AG09319 (cell line): ENCODE data around the gene PAX7.
"Not testable (repeated sequence)": the region's sequence is repeated elsewhere in the genome, so short reads cannot be mapped to it uniquely, and the experiment has no call there.

Experiments used
- DNase-seq: peaks from one replicate; pipeline ENCODE4 v3.0.0-alpha.2; 2010; ENCODE audit warnings: low read depth; ENCODE audit errors: extremely low read depth
- TF ChIP-seq, protein P1 (sequence below): IDR thresholded peaks from 2 replicates; pipeline ENCODE4 v1.5.1; 2011; ENCODE audit warnings: low read depth, mild to moderate bottlenecking, inconsistent platforms, low read length, moderate library complexity

Gene PAX7

DNA sequence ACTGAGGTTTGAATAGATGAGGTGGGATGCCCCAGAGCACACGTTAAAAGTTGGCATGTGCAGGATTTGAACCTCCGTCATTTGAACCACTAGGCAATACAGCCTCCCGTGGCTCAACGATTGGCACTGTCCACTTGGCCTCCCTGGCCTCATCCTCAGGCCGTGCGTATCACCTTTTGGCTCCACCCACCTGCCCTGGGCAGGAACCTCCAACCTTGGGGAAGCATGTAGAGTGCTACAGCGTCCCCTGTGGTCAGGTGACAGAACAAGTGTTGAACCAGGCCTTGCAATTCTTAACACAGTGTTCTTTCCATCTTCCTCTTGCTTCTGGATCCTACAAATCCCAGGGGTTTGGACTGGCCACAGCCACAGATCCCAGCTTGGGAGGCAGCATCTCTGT lies 112.6 kb downstream of the PAX7 start:
- DNase-seq, result no peak
- TF ChIP-seq, protein P1, sequence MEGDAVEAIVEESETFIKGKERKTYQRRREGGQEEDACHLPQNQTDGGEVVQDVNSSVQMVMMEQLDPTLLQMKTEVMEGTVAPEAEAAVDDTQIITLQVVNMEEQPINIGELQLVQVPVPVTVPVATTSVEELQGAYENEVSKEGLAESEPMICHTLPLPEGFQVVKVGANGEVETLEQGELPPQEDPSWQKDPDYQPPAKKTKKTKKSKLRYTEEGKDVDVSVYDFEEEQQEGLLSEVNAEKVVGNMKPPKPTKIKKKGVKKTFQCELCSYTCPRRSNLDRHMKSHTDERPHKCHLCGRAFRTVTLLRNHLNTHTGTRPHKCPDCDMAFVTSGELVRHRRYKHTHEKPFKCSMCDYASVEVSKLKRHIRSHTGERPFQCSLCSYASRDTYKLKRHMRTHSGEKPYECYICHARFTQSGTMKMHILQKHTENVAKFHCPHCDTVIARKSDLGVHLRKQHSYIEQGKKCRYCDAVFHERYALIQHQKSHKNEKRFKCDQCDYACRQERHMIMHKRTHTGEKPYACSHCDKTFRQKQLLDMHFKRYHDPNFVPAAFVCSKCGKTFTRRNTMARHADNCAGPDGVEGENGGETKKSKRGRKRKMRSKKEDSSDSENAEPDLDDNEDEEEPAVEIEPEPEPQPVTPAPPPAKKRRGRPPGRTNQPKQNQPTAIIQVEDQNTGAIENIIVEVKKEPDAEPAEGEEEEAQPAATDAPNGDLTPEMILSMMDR, result no peak

DNA sequence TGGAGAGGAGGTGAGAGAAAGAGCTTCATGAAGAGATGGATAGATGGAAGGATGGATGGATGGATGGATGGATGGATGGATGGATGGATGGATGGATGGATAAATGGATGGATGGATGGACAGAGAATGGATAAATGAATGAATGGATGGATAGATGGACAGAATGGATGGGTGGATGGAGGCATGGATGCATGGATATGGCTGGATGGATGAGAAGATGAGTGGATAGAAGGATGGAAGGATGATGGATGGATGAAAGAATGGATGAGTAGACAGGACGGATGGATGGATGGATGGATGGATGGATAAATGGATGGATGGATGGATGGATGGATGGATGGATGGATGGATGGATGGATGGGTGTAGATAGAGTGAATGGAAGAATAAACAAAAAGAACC lies 113.7 kb downstream of the PAX7 start:
- not testable (repeated sequence) for DNase-seq

DNA sequence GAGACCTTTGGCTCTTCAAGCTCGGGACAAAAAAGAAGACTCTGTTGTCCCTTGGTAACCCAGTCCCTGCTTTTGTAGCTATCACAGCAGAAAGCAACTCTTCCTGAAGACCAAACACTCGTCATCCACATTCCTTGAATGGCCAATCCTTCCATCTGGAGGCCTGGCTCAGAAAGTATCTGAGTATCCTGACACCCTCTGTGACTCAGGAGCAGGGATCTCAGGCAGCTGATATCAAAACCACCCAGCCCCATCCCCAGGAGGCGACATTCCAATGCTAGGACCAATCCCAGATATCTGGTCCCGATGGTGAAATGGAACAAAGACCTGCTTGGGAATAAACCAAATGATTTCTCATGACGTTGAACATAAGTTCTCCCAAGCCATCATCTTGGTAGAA lies 116.3 kb downstream of the PAX7 start:
- TF ChIP-seq, protein P1, result no peak
- DNase-seq, result no peak

DNA sequence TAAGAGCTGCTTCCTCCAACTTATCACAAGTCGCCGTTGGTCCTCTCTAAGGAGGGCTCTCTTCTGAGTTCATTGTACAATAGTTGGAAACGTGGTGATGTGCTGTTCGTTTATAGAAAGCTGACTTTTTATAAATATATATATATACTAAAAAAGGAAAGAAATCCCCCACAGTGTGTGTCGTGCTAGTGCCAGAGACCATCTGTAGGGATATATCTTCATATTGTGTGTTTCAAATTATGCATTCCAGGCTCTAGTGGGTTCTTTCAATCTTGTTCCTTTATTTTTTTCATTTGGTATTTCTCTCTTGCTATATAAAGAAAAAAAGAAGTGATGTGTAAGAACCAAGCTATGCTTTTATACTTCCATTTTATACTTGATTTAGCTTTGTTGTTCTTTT lies 117.0 kb downstream of the PAX7 start:
- TF ChIP-seq, protein P1, result no peak
- DNase-seq, result no peak

DNA sequence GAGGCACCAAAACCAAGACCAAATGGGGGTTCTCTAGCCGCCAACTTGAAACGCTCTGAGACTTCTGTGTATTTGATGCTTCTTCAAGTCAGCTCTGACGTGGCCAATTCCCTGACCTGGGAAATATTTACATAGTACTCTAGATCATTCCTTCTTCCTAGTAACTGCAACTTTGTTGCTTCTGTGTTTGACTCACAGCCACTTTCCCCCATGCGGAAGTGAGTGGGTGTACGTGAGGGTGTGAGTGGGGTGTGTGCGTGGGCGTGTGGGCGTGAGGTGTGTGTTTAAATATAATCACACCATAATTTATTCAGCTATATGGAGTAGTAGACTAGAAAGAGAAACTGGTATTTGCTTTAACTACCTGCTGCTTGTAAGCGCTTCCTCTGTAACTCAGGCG lies 117.8 kb downstream of the PAX7 start:
- no peak for DNase-seq
- TF ChIP-seq, protein P1, result no peak

DNA sequence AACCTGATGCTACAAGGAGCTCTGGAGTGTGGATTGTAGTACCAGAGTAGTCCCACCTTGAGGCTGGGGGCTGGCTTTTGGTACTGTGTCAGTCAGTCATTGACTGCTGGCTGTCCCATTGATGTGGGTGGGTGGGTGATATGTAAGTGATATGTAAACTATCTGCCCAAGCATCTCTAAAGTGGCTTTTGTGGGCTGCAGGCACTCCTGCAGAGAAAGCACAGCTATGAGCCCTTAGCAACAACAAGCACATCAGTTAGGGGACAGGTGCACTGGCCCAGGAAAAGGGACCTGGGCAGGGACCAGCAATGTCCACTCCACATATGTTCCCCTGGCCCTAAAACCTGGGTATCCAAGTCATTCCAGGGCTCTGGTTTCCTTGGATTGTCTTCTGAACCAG lies 118.9 kb downstream of the PAX7 start:
- TF ChIP-seq, protein P1, result no peak
- no peak for DNase-seq

DNA sequence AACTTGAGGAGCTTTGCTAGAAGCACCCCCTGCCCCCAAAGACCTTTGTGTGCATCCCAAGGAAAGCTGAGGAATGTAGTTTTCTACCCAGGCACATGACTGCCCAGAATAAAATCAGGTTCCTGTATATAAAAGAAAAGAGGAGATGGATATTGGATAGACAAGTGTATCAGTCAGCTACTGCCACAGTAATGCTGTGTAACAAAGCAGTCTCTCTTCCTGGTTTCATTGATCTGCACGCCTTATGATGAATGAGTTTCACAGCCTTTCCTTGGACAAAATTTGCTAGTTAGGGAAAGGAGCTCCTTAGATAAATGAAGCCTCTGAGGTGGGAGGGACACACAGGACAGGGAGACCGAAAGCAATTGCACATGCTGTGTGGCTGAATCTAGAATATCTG lies 120.0 kb downstream of the PAX7 start:
- TF ChIP-seq, protein P1, result no peak

DNA sequence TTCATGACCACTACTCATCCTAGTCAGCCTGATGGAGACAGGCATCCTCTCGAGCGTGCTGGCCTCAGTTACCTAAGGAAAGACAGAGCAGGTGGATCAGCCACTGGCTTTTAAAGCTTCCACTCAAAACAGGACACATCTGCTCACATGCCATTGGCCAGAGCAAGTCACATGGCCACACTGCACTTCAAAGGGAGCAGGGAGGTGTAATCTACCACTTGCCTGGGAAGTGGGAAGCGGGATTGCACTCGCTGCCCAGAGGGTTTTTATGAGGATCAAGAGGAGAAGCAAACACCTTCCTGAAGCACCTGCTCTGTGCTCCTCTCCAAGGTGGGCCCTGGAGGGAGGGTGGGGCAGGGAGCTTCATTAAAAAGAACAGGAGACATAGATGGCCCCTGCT lies 120.8 kb downstream of the PAX7 start:
- TF ChIP-seq, protein P1, result no peak
- no peak for DNase-seq

More for the DNA sequence above, 120.0 kb downstream of the PAX7 start:
- no peak for DNase-seq
